SK-N-SH (cell line): ENCODE measurements around the gene PSME4. TPM values are rescaled to one million over a fixed set of nuclear protein-coding genes. Genes with fewer than 3 reads are reported as not detected.

Experiments used
- CTCF ChIA-PET: fragments of 300-600, 350-600 bp; formaldehyde crosslinking; extraction: SDS; loops from one replicate; lab custom pipeline; 2021; lab: Yijun Ruan, JAX
- POLR2A ChIA-PET: fragments of 350-600 bp; sonication (Branson Sonifier 250); formaldehyde crosslinking; extraction: SDS; loops from one replicate; lab custom pipeline; 2020; ENCODE audit warnings: antibody characterized with exemption, inconsistent platforms; lab: Yijun Ruan, JAX
- DNase-seq: peaks from one replicate; pipeline ENCODE4 v3.0.0; 2012
- H2AFZ ChIP-seq: fragments of 200-600 bp; sonication (generic); 2 replicates; pipeline ENCODE4 v1.8.1; 2016; ENCODE audit warnings: antibody characterized with exemption, mild to moderate bottlenecking, low read depth
- H3F3A ChIP-seq: fragments of 200-600 bp; sonication (generic); replicated peaks from 2 replicates; pipeline ENCODE3; 2016; ENCODE audit warnings: antibody characterized with exemption, mild to moderate bottlenecking; ENCODE audit not compliant: insufficient read depth
- H3K27ac ChIP-seq, 2 experiments: fragments of 200-500 bp in 1 of 2; fragments of 200-600 bp in 1 of 2; sonication (Bioruptor generic) in 1 of 2; sonication (generic), shearing (Covaris generic) in 1 of 2; 2 replicates each; pipeline versions ENCODE4 v1.5.1 to v1.6.1; 2014 to 2016; ENCODE audit warnings: low read depth in 2 of 2, inconsistent platforms in 1 of 2, low read length in 1 of 2, mild to moderate bottlenecking in 1 of 2, mixed read lengths in 1 of 2
- H3K27me3 ChIP-seq: fragments of 200-600 bp; sonication (generic), shearing (Covaris generic); 2 replicates; pipeline ENCODE4 v1.6.1; 2016; ENCODE audit warnings: mixed run types; ENCODE audit not compliant: insufficient read depth
- H3K36me3 ChIP-seq, 2 experiments: fragments of 200-500 bp in 1 of 2; fragments of 200-600 bp in 1 of 2; sonication (Bioruptor generic) in 1 of 2; sonication (generic) in 1 of 2; replicated peaks in 1 of 2; 2 replicates each; pipeline versions ENCODE3 to v1.5.1; 2014 to 2016; ENCODE audit warnings: low read length in 1 of 2, mild to moderate bottlenecking in 1 of 2; ENCODE audit not compliant: insufficient read depth in 2 of 2, control insufficient read depth in 1 of 2
- H3K4me1 ChIP-seq, 2 experiments: fragments of 200-500 bp in 1 of 2; fragments of 200-600 bp in 1 of 2; sonication (Bioruptor generic) in 1 of 2; sonication (generic), shearing (Covaris generic) in 1 of 2; 2 replicates each; pipeline versions ENCODE4 v1.5.1 to v1.6.1; 2014 to 2016; ENCODE audit warnings: low read depth in 1 of 2, low read length in 1 of 2, mixed run types in 1 of 2; ENCODE audit not compliant: insufficient read depth in 2 of 2, control insufficient read depth in 1 of 2
- H3K4me2 ChIP-seq: fragments of 200-600 bp; sonication (generic), shearing (Covaris generic); 2 replicates; pipeline ENCODE4 v1.6.1; 2017; ENCODE audit warnings: mixed run types
- H3K4me3 ChIP-seq, 2 experiments: fragments of 200-500 bp in 1 of 2; fragments of 200-600 bp in 1 of 2; sonication (Bioruptor generic) in 1 of 2; sonication (generic), shearing (Covaris generic) in 1 of 2; 2 replicates each; pipeline versions ENCODE4 v1.5.1 to v1.8.1; 2014 to 2016; ENCODE audit warnings: low read depth in 2 of 2, inconsistent platforms in 1 of 2, low read length in 1 of 2, mild to moderate bottlenecking in 1 of 2, mixed read lengths in 1 of 2, moderate library complexity in 1 of 2
- H3K79me2 ChIP-seq: fragments of 200-600 bp; sonication (generic); 2 replicates; pipeline ENCODE4 v1.8.1; 2017; ENCODE audit warnings: mild to moderate bottlenecking; ENCODE audit not compliant: insufficient read depth
- H3K9ac ChIP-seq: fragments of 200-600 bp; sonication (generic); 2 replicates; pipeline ENCODE4 v1.6.1; 2017; ENCODE audit warnings: mixed run types
- H3K9me2 ChIP-seq: fragments of 200-600 bp; sonication (generic); 2 replicates; pipeline ENCODE4 v1.6.1; 2017; ENCODE audit warnings: mixed run types
- H3K9me3 ChIP-seq: fragments of 200-600 bp; sonication (generic); 2 replicates; pipeline ENCODE4 v1.6.1; 2017; ENCODE audit warnings: mixed run types, mild to moderate bottlenecking, moderate library complexity
- H4K20me1 ChIP-seq: fragments of 200-600 bp; sonication (generic); 2 replicates; pipeline ENCODE4 v1.6.1; 2017; ENCODE audit warnings: mild to moderate bottlenecking, mixed run types; ENCODE audit not compliant: insufficient read depth
- EP300 ChIP-seq, 2 experiments: IDR thresholded peaks; 2 replicates each; pipeline versions ENCODE4 v1.4.0 to v1.6.1; 2012; ENCODE audit warnings: borderline replicate concordance in 1 of 2, low read depth in 1 of 2, low read length in 1 of 2
- FOSL2 ChIP-seq: IDR thresholded peaks from 2 replicates; pipeline ENCODE4 v1.4.0; 2012; ENCODE audit warnings: low read depth, mild to moderate bottlenecking, moderate library complexity, borderline replicate concordance
- GABPA ChIP-seq: IDR thresholded peaks from 2 replicates; pipeline ENCODE4 v1.4.0; 2012; ENCODE audit warnings: low read depth, mild to moderate bottlenecking
- GATA2 ChIP-seq: sonication (generic); formaldehyde crosslinking; IDR thresholded peaks from 2 replicates; pipeline ENCODE4 v1.5.0; 2020; ENCODE audit warnings: mild to moderate bottlenecking, missing genetic modification reagents
- IRF3 ChIP-seq: fragments of 150-350 bp; IDR thresholded peaks from 2 replicates; pipeline ENCODE4 v1.6.1; 2016; ENCODE audit warnings: mild to moderate bottlenecking, low read depth, low read length
- JUND ChIP-seq: IDR thresholded peaks from 2 replicates; pipeline ENCODE4 v1.4.0; 2012
- MEF2A ChIP-seq: IDR thresholded peaks from 2 replicates; pipeline ENCODE4 v1.4.0; 2012; ENCODE audit warnings: low read depth, borderline replicate concordance
- MXI1 ChIP-seq: IDR thresholded peaks from 2 replicates; pipeline ENCODE4 v1.6.1; 2012; ENCODE audit warnings: mild to moderate bottlenecking, low read depth, low read length, improper control_type of control experiment
- PBX3 ChIP-seq: IDR thresholded peaks from 2 replicates; pipeline ENCODE4; 2012
- RFX5 ChIP-seq: IDR thresholded peaks from 2 replicates; pipeline ENCODE4 v1.6.1; 2012; ENCODE audit warnings: mild to moderate bottlenecking, improper control_type of control experiment, low read length
- SIN3A ChIP-seq: IDR thresholded peaks from 2 replicates; pipeline ENCODE4 v1.6.1; 2012; ENCODE audit warnings: low read depth, mild to moderate bottlenecking, low read length, moderate library complexity, borderline replicate concordance
- SMC3 ChIP-seq: IDR thresholded peaks from 2 replicates; pipeline ENCODE4 v1.6.1; 2012; ENCODE audit warnings: low read depth, low read length, improper control_type of control experiment
- TCF12 ChIP-seq: IDR thresholded peaks from 2 replicates; pipeline ENCODE4 v1.4.0; 2012
- WGBS: methylation state at CpG from one replicate; pipeline ENCODE4 v1.1.6; 2017; ENCODE audit warnings: low lambda C conversion rate; 5-methylcytosine and 5-hydroxymethylcytosine counted together
- polyA plus RNA-seq, 3 experiments: library from polyadenylated mRNA; depleted of rRNA; stranded (reverse); fragments of >200 nt; gene quantifications; 2 replicates each; pipeline ENCODE4 v1.2.3, GENCODE V29; 2012

PSME4 gene
- polyA plus RNA-seq, 1 of the 3 experiments (the other 2 are of a cell fraction), result 12.8 TPM

GRCh38 chr2:53901192-53901591, 69.6 kb downstream of the PSME4 start:
- ChIA-PET CTCF (no interaction called here), POLR2A (no interaction called here)
- H3K9ac ChIP-seq, result no peak overlapping the region
- H3F3A ChIP-seq, result no peaks in the 10 kb centered on the region
- H3K79me2 ChIP-seq, result no peaks in the 10 kb centered on the region
- no peak for DNase-seq
- no peak overlapping the region for H3K4me3 ChIP-seq
- H3K27me3 ChIP-seq, result no peaks in the 10 kb centered on the region
- no peaks in the 10 kb centered on the region for H3K9me2 ChIP-seq
- WGBS, result 95% methylated on average over 3 of the region's 3 CpGs
- H4K20me1 ChIP-seq, result no peaks in the 10 kb centered on the region
- no peak overlapping the region for H3K4me2 ChIP-seq
- no peak overlapping the region for H2AFZ ChIP-seq
- no peaks in the 10 kb centered on the region for H3K4me1 ChIP-seq
- H3K27ac ChIP-seq, result no peak overlapping the region
- peaks cover 68 to 83% of the 10 kb centered on the region in 2 experiments for H3K36me3 ChIP-seq
- no peak for TF ChIP-seq GATA2 (CRISPR knock-in tag)
- TF ChIP-seq RFX5, result no peak
- no peaks in the 10 kb centered on the region for H3K9me3 ChIP-seq

DNA sequence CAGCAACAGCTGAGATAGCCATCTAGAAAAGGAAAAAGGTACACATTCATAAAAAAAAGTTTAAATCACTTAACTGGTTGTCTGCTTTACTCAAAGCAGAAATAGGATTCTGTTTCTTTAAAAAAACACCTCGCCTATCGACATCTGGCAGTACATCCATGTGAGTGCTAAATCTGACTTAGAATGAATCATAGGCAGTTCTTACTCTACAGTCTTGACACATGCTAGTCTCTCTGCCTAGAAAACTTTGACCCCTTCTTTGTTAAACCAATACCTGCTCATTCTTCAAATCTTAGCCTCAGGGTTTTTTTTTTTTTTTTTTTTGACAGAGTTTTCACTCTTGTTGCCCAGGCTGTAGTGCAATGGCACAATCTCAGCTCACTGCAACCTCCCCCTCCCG, 73.9 kb downstream of the PSME4 start:
- H3K36me3 ChIP-seq, result peaks cover 67 to 87% of the 10 kb centered on the region in 2 experiments
- WGBS, result 58% methylated on average over 3 of the region's 3 CpGs
- H3K9me3 ChIP-seq, result no peaks in the 10 kb centered on the region
- no peaks in the 10 kb centered on the region for H4K20me1 ChIP-seq
- TF ChIP-seq TCF12, result peak; percentile 67
- peak; percentile 46; the same call in 1 of the 2 replicates for TF ChIP-seq FOSL2
- no peak for TF ChIP-seq SMC3
- no peak for TF ChIP-seq SIN3A
- TF ChIP-seq PBX3, result peak; percentile 33; the same call in 1 of the 2 replicates
- peak; percentile 49 for TF ChIP-seq JUND
- H3K9ac ChIP-seq, result no peak overlapping the region
- H3F3A ChIP-seq, result no peaks in the 10 kb centered on the region
- H3K4me1 ChIP-seq, result no peaks in the 10 kb centered on the region
- H3K79me2 ChIP-seq, result no peaks in the 10 kb centered on the region
- no peak overlapping the region for H3K4me2 ChIP-seq
- H3K9me2 ChIP-seq, result no peaks in the 10 kb centered on the region
- CTCF ChIA-PET, result no interaction called here
- POLR2A ChIA-PET, result no interaction called here
- H3K27me3 ChIP-seq, result no peaks in the 10 kb centered on the region
- no peak overlapping the region for H2AFZ ChIP-seq
- no peak for DNase-seq
- H3K27ac ChIP-seq, result no peak overlapping the region
- no peak overlapping the region for H3K4me3 ChIP-seq

DNA sequence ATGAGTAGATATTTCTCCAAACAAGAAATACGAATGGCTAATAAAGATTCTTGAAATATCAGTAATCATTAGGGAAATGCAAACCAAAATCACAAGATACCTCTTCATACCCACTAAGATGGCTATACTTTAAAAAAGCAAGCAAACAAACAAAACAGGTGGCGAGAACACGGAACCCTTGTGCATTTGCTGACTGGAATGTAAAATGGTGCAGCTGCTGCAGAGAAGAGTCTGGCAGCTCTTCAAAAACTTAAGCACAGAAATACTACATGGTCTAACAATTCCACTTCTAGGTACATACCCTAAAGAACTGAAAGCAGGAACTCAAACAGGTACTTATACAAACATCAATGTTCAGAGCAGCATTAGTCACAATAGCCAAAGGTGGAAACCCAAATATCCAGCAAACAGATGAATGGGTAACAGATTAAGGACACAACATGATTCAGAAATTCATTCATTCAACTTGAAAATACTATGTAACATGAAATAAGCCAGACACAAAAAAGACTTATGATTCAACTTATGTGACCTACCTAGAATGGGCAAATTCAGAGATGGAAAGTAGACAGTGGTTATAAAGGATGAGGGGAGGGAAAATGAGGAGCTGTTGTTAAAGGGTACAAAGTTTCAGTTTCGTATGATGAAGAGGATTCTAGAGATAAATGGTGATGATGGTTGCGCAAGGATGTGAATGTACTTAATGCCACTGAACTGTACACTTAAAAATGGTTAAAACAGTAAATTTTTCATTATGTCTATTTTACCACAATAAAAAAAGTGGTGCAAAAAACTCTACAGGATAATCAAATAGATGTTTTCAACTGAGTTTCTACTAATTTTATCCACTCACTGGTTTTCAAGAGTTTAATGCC, 84.2 kb downstream of the PSME4 start:
- Histone ChIP-seq H3K4me3 (no peak overlapping the region), H3K4me1 (0 out of 4 replicates have a peak, but pooled peaks cover 0 to under 1% of the 10 kb centered on the region in 2 experiments), H3K9me3 (no peaks in the 10 kb centered on the region), H3F3A (peaks cover 6% of the 10 kb centered on the region), H3K27me3 (no peaks in the 10 kb centered on the region), H2AFZ (no peak overlapping the region), H3K27ac (no peak overlapping the region), H3K9me2 (no peaks in the 10 kb centered on the region), H4K20me1 (no peaks in the 10 kb centered on the region), H3K9ac (no peak overlapping the region), H3K36me3 (peaks cover 68 to 91% of the 10 kb centered on the region in 2 experiments), H3K79me2 (no peaks in the 10 kb centered on the region), H3K4me2 (no peak overlapping the region)
- CTCF ChIA-PET, result interaction anchor here (0.8 kb wide), 1 partner anchor 59 kb away, joined by 3 read pairs; no protein-coding TSS in a partner anchor
- 95% methylated on average over 5 of the region's 5 CpGs for WGBS
- POLR2A ChIA-PET, result no interaction called here
- no peak for DNase-seq
- TF ChIP-seq GABPA, result no peak
- no peak for TF ChIP-seq MEF2A
- no peak for TF ChIP-seq FOSL2
- no peak for TF ChIP-seq EP300 (IDR thresholded peaks at IDR 0.05; ENCODE audit: borderline replicate concordance in 1 of 2, low read depth in 1 of 2, low read length in 1 of 2)
- no peak for TF ChIP-seq JUND
- no peak for TF ChIP-seq IRF3
- no peak for TF ChIP-seq MXI1
